Right ventricle myocardium superior (tissue), 1 donor: ENCODE measurements around the gene ABCA13. TPM values are rescaled to one million over a fixed set of nuclear protein-coding genes. Genes with fewer than 3 reads are reported as not detected.
"Not testable (repeated sequence)": the region's sequence is repeated elsewhere in the genome, so short reads cannot be mapped to it uniquely, and the experiment has no call there.

Experiments used
- ATAC-seq: fragments of 200-7000 bp; cut with Tn5 transposase; one replicate; pipeline ENCODE4 v1.9.1; 2020; ENCODE audit warnings: mild to moderate bottlenecking; ENCODE audit not compliant: poor library complexity
- DNase-seq: peaks from one replicate; pipeline ENCODE4 v3.0.0-alpha.2; 2020
- intact Hi-C: fragments of 100-400 bp; cut with DNase I; formaldehyde crosslinking; loops from one replicate; pipeline ENCODE4 v1.11.2; 2022
- long read RNA-seq: library from polyadenylated mRNA; unstranded; transcript quantifications from one replicate; pipeline ENCODE4 v2.0.0, GENCODE V29; 2021
- total RNA-seq: library from RNA; stranded (reverse); fragmentation: NEBNext Ultra II Directional; extraction: Animal tissue kit (Norgen Biotek cat#: 25700); gene quantifications from one replicate; pipeline ENCODE4 v1.2.1, GENCODE V29; 2021
- donor health status: DM: no; HTN: yes; CAD: no; lungs with severe emphysema.

ABCA13 gene
- total RNA-seq = 0.16 TPM
- long read RNA-seq = 0 reads

GRCh38 chr7:48171202-48171601 is at the start of gene ABCA13:
ABCA13 (plus strand) TSS chr7:48171458; CDS start chr7:48171484, 26 bp downstream.
- no peak for DNase-seq
- intact Hi-C loops = no loop called here

DNA sequence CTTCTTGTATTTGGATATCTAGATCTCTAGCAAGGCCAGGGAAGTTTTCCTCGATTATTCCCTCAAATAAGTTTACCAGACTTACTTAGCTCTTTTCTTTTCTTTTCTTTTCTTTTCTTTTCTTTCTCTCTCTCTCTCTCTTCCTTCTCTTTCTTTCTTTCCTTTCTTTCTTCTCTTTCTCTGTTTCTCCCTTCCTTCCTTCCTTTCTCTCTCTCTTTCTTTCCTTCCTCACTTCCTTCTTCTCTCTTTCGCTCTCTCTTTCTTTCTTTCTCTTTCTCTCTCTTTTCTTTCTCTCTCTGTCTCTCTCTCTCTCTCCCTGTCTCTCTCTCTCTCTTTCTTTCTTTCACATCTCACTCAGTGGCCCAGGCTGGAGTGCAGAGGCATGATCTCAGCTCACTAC is 45.2 kb upstream of the ABCA13 start:
- no peak for ATAC-seq
- DNase-seq = no peak
- intact Hi-C loops = no loop called here

More at GRCh38 chr7:48171202-48171601, at the start of gene ABCA13:
- ATAC-seq = no peak

DNA sequence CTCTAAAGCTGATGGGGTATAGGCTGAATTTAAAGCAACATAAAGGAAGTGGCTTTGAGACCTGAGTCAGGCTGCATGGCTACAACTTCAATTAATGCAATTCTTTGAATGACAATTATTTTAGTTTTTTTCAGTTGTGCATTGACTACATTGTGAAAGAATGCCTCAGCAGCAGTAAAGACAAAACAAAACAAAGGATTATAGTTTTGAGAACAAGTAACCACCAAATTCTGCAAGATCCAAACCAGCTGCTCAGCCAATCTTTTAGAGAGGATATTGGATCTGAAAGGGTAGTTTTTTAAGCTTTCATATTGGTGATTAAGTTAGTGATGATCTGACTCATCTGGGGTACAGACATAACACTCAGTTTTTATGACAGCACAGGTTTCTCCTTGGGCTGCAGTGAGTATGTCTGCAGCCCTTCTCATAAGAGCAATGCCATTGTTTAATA is 40.6 kb upstream of the ABCA13 start:
- ATAC-seq (no peak), DNase-seq (no peak)
- intact Hi-C loops = no loop called here

DNA sequence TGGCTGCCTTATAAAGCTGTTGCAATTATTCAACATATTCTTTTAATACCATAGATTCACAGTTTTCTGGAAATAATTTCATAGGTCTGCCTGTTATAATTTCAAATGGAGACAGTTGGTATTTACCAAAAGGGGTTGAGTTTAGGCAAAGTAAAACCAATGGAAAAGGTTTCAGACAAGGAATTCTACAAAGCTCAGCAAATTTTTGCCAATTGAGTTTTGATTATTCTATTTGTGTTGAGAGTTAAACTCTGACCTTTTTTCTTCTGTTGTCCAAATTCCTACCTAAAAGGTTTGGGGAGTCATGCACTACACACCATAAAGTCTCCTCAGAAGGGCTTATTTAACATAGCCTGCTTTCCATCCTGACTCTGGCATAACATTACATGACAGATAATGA is 38.5 kb upstream of the ABCA13 start:
- ATAC-seq = no peak
- DNase-seq = no peak
- intact Hi-C loops = no loop called here

GRCh38 chr7:48139459-48139858 is 31.8 kb upstream of the ABCA13 start:
- ATAC-seq = no peak
- DNase-seq = no peak
- intact Hi-C loops = no loop called here

DNA sequence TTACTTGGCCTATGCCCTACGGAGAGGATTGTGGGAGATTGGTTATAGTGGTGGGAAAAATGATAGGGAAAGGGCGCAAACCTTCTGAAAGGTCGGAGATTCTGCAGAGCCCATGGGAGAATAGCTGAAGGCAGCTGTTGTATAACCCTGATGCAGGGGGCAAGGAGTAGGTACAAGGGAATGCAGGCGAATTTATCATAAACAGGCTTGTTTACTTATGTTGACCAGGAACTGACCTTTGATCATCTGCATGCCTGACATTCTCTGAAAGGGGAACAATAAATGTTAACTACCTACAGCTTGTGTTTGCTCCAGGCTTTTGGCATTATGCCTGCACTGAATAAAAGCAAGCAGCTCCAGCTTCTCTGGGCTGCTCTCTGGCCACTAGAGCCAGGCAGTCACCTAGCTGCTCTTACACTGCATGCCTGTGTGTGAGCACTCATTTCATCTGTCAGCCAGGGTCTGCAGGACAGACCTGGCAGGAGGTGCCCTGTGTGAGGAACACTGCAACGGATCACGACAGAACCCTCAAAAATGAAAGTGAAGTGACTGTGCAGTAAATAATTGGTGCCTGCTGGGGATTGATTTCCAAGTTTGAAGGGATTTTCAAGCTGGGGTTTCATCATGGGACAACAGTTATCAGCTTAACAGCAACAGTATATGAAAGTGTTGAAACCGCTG is 31.1 kb upstream of the ABCA13 start:
- no peak for ATAC-seq
- no peak for DNase-seq
- intact Hi-C loops = no loop called here

- intact Hi-C loops = no loop called here
- ATAC-seq = no peak
- no peak for DNase-seq
Measured at GRCh38 chr7:48141521-48141920, 29.7 kb upstream of the ABCA13 start.

DNA sequence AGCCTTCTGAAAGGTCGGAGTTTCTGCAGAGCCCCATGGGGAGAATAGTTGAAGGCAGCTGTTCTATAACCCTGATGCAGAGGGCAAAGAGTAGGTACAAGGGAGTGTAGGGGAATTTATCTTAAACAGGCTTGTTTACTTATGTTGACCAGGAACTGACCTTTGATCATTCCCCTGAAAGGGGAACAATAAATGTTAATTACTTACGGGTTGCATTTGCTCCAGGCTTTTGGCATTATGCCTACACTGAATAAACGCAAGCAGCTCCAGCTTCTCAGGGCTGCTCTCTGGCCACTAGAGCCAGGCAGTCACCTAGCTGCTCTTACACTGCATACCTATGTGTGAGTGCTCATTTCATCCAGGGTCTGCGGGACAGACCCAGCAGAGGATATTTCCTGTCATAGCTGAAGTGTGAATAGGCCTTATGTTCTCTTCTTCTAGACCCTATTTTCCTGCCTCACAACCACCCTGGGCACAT is 26.9 kb upstream of the ABCA13 start:
- ATAC-seq (no peak), DNase-seq (no peak)
- intact Hi-C loops = no loop called here

- DNase-seq (no peak), ATAC-seq (no peak)
- intact Hi-C loops = no loop called here
Measured at GRCh38 chr7:48147078-48147591, 24.1 kb upstream of the ABCA13 start.

DNA sequence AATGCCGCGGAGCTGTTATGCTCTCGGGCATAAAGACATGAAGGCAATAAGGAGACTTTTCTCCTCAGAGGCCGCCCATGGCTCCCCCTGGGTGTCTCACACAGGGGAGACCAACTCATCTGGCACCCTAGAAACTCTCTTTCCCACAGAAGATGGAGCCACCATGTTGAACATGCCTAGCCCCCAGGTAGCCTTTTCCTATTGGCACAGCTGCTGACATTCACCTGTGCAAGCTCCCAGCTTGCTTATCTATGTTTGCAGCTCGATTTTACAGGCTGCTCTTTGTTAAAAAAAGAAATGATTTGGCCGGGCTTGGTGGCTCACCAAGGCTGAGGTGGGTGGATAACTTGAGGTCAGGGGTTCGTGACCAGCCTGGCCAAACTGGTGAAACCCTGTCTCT is 23.6 kb upstream of the ABCA13 start:
- ATAC-seq, intact Hi-C loops, DNase-seq: not testable (repeated sequence)

DNA sequence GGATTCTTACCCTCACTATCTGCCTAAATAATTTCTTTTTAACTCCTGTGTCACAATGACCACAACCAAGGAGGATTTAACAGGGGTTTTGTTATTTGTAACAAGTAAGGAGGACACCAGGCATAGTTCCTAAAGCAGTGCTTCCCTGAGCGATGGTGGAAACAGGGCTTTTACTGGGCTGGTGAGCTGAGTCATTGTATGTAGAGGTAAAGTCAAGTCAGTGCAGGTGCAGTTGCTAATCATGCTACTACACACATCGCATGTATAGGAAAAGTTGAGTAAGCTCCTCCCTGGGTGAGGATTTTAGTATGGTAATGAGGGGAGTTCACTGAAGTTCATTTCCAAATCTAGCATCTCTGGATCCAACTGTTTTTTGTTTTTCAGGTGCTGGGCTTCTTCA is 22.9 kb upstream of the ABCA13 start:
- DNase-seq (no peak), ATAC-seq (no peak)
- intact Hi-C loops = no loop called here

DNA sequence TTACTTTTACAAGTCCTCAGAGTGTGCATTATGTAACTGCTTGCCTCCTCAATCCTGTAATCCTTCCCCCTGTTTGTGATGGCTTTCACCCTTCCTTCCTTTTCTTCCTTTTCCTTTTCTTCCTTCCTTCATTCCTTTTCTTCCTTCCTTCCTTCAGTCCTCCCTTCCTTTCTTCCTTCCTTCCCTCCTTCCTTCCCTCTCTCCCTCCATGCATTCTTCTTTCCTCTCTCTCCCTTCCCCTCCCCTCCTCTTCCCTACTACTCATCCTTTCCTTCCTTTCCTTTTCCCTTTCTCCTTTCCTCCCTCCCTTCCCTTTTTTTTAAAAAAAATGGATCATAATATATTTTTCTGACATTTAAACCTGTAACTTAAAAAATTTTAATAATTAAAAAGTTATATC is 22.2 kb upstream of the ABCA13 start:
- intact Hi-C loops = no loop called here
- no peak for ATAC-seq
- DNase-seq = no peak

DNA sequence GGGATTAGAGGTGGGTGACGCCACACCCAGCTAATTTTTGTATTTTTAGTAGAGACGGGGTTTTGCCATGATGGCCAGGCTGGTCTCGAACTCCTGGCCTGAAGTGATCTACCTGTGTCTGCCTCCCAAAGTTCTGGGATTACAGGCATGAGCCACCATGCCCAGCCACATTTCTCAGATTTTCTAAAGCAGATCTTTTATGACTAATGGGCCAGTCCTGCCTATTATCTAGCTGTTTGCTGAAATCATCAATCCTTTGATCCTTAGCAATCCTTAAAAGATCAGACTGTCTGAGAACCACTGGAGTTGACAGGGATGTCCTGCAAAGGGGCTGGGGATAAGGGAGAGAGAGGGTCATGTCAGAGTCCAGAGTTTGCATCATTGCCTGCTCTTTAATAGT is 21.2 kb upstream of the ABCA13 start:
- DNase-seq (no peak), ATAC-seq (no peak)
- intact Hi-C loops = no loop called here

DNA sequence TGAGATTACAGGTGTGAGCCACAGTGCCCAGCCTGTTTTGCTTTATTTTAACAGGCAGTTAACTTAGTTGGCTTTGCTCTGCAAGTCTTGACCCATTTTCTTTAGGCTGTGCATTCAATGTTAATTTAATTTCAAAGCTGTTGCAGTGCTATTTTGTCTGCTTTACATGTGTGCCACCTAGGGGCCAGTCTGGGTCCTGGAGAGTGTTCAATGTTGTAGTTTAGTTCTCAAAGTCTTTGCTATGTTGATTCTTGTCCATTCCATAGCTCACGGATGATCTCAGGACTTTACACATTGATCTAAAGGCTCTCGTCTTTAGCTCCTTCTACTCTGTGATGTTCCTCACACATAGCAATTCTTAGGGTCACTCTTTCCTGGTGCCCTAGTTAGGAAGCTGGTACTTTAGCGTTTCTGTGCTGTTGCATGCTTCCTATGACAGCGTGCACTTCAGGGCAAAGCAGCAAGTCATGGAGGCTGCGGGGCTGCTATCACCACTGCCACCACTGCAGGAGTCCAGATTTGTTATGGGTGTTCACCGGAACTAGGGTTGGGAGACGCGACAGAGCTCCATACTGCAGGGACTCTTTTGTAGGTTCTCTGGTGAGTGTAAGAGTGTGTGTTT is 16.4 kb upstream of the ABCA13 start:
- intact Hi-C loops = no loop called here
- ATAC-seq = no peak
- DNase-seq = no peak

- no peak for DNase-seq
- ATAC-seq = no peak
- intact Hi-C loops = no loop called here
Measured at GRCh38 chr7:48158404-48158803, 12.9 kb upstream of the ABCA13 start.

GRCh38 chr7:48161407-48162125 is 9.7 kb upstream of the ABCA13 start:
- ATAC-seq (no peak), DNase-seq (no peak)
- intact Hi-C loops = no loop called here

- ATAC-seq = no peak
- intact Hi-C loops = no loop called here
- no peak for DNase-seq
Measured at GRCh38 chr7:48165157-48165556, 6.1 kb upstream of the ABCA13 start.

- ATAC-seq = no peak
- intact Hi-C loops = no loop called here
- no peak for DNase-seq
Measured at GRCh38 chr7:48168159-48168558, 3.1 kb upstream of the ABCA13 start.

DNA sequence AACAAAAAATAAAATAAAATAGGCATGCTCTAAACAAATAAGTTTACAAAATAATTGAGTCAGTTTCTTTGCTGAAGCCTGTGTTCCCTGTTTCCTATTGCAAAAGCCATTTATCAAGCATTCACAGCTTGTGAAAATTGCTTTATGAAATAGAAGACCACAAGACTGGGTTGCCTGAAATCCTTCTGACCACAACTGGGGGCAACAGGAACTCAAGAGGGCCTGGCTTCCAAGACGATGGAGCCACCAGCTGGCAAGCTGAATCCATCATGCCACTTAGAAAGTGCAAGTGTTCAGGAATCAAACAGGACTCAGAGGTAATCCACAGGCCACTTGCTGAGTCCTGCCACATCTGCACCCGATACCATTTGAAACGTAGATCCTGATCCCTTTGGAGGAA is 752 bp upstream of the ABCA13 start:
- no peak for ATAC-seq
- intact Hi-C loops = no loop called here
- no peak for DNase-seq

GRCh38 chr7:48173313-48173712 is 2.1 kb downstream of the ABCA13 start:
- DNase-seq (no peak), ATAC-seq (no peak)
- intact Hi-C loops = no loop called here
